ENCODE data around the gene SSTR5.

SSTR5 gene

DNA sequence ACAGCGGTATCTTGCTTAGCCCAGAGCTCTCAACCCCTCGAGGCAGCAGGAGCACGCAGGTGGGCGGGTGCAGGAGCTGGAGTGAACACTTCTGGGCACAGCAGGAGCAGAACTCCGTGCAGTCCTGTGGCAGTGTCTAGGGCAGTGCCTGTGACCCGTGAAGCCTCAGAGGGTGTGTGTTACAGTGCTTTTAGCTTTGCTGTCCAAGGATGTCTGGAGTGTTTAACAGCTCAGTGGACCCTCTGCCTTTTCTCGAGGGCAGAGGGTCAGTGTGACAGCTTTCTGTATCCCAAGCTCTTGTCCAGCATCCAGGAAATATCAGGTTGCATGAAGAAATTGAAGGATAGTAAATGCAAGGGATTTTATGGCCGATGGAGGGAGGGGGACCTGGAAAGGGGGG is 16.4 kb upstream of the SSTR5 start:
- DNase-seq, result no peak

DNA sequence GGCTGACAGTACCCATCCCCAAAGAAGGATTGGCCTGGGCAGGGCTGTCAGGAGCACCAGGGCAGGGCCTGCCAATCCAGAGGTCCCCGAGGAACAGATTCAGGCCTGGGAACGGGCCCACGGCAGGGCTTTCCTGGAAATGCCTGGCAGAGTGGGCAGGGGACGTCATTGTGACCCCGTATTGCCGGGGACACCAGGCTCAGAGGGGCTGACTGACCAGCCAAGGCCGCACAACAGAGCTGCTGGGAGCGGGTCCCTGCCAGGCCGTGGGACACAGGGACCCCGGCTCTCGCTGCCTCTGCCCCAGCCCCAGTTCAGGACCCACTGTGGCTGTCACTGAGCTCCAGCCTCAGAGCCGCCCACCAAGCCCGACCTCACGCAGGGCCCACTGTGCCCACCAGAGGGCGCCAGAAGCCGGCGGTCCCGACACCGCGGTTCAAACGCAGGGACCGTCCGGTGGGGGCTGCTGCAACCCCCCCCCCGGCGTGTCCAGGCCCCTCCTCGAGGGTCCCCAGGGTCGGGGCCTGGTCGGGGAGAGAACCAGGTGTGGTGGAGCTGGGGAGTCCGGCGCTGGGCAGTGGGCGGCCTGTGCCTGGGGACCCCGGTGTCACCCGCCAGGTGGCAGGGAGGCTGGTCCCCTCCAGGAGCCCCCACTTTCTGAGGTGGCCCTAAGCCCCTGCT is 15.2 kb upstream of the SSTR5 start:
- DNase-seq, result no peak

DNA sequence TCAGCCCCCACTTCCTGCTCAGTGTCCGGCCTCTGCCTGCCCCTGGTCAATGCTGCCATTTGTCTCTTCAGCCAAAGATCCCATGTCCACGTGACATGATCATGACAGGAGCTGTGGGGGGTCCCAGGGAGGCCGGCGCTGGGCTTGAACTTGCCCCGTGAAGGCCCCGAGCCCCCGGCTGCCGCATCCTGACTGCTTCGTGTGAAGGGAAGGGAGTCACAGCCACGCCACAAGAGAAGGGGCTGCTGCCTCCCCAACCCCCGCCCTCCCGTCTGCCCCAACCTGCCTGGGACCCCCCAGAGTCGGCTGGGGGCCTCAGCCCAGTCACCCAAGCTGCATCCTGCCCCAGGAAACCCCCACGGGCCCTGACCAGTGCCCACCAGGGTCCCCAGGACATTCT is 14.3 kb upstream of the SSTR5 start:
- DNase-seq, result no peak

DNA sequence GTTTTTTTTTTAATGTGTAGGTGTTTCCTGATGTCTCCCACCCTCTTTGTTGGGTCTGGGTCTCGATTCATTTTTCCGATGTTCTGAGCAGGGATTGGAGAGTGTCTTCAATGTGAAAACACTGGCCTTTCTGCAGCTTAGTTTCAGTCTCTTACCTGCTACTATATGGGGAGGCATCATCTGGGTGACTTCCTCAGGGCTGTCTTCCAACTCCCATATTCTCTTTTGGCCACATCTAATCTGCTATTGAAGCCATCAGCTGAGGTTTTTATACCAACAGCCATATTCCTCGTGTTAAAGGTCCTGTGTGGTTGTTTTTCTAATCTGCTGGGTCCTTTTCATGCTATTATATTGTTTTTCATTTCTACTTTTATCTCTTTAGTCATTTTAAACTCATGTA is 13.2 kb upstream of the SSTR5 start:
- no peak for DNase-seq

DNA sequence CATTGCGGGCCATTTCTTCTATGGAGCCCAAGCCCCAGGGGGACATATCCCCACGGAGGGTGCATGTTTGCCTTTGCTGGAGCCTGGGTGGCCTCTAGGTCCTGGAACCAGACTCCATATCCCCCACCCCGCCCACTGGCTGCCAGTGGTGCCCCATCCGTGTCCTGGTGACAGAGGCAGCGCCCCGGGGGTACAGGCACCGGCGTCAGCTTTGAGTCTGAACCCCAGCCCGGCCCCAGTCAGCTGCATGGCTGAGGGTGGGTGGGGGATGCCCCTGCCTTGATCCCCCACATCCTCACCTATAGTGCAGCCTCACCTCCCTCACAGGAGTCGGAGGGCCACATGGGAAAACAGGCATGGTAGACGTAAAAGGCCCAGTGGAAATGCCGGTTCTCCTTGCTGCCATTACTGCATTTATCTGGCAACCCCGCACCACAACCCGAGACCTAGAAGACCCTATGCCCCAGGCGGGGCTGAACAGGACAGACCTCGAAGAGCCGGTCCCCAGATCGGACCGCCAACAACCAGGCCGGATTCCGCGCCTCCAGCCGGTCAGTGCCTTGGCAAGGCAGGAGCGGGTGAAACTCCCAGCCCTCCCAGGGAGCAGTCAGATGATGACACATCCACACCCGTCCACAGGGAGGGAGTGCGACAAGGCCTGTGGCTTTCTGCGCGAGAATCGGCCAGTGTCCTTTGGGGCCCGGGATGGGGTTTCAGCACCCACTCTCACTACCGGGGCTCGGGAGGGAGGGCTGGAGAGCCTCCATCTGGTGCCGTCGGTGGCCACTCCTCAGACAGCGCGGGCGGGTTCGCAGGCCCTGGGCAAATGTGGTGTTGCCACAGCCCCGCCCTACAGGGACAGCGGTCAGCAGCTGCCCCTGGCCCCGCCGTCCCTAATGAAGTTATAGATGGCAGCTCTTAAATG is 11.9 kb upstream of the SSTR5 start:
- no peak for DNase-seq

DNA sequence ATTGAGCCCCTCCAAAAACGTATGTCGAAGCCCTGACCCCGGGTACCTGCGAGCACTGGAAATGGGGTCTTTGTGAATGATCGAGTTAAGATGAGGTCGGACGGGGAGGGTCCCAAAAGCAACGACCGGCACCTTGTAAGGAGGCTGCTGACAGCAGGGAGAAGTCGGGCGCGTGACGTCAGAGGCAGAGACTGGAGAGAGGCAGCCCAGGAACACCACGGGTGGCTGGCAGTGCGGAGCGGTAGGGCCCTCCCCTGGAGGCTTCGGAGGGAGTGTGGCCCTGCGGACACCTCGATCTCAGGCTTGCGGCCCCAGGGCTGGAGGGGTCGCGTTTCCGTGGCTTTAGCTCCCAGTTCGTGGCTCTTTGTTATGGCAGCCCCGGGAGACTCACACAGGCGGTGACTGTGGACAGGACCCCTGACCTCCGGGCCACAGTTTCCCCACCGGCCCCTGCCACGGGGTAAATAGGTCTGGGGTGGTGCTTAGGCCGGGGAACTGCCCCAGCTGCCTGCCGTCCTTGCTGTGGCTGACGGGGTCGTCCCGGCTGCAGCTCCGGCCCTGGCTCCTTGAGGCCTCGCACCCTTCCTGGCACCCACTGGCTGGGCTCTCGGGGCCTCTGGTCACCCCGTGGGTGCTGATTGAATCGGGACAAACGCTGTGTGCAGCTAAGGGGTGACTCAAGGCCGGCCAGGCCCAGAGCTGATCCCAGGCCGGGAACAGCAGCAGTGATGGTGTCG is 10.6 kb upstream of the SSTR5 start:
- DNase-seq, result no peak

DNA sequence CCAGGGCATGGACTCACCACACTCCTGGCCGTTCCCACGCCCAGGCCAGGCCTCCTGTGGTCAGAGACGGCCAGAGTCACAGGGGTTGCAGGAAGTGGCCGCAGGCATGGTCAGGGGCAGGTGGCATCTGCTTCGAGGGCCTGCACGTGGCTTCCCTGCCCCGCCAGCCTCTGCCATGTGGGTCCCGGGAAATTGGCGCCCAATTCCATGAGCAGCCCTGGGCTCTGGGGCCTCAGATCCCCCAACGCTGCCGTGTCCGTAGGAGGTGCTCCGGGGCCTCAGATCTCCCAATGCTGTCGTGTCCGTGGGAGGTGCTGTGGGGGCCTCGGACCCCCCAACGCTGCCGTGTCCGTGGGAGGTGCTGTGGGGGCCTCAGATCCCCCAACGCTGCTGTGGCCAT is 9.7 kb upstream of the SSTR5 start:
- DNase-seq, result no peak

DNA sequence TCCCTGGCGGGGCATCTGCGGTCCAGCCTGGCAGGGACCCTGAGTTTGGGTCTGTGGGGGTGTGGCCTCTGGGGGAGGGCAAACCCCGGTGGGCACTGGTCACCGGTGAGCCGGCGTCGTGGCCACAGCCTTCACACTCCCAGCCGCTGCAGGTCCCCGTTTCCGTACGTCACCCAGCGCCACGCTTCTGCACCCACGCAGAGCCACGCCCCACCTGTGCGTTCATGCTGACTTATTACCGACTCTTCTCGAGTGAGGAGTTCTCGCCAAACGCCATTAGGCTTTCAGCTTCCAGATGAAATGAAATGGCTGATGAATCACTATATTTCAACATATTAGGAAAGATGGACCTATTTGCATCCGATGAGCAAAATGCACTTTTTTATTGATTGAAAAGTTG is 8.8 kb upstream of the SSTR5 start:
- DNase-seq, result no peak

DNA sequence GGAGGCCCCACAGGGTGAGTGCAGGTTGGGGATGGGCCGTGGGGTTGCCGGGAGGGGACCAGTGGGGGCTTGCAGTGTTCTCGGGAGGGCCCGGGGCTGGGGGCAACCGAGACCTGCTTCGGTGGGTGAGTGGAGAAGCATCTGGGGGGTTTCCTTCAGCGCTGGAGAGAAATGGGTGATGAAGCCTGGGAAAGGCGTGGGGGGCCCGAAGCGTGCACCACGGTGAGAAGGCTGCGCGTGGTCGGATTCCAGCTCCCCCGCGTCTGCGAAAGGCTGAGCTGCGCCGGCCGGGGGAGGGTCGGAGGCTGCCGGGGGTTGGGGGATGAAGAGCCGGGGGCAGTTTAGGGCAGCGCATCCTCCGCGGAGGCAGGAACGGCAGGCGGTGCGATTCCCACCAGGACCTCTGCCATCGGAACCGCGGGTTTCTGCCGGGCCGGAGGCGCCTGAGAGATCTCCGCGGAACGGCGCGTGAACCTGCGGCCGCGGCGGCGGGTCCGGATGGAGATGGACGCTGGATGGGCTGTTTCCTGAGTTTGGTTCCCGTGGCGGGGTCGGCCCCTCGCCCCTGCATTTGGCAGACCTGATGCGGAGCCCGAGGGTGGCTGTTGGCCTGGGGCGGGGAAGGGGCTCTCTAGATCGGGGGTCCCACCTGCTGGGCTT is 6.9 kb upstream of the SSTR5 start:
- DNase-seq, result no peak

DNA sequence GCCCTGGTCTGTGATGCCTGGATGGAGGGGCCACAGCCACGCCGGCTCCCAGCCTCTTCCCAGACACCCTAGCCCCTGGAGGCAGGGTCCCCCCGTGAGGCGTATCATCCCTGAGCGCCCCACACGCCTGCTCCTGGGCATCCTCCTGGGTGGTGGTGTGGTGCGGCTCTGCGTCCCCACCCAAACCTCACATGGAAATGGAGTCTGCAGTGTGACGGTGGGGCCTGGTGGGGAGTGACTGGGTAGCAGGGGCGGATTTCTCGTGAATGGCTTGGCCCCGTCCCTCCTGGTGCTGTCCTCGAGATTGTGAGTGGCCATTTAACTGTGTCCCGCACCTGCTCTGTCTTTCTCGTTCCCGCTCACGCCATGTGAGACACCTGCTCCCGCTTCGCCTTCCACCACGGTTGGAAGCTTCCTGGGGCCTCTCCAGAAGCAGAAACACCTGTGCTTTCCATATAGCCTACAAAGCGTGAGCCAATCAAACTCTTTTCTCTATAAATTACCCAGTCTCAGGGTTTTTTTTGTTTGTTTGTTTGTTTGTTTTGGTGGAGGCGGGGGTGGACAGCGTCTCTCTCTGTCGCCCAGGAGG is 5.9 kb upstream of the SSTR5 start:
- peak; percentile 28 for DNase-seq

DNA sequence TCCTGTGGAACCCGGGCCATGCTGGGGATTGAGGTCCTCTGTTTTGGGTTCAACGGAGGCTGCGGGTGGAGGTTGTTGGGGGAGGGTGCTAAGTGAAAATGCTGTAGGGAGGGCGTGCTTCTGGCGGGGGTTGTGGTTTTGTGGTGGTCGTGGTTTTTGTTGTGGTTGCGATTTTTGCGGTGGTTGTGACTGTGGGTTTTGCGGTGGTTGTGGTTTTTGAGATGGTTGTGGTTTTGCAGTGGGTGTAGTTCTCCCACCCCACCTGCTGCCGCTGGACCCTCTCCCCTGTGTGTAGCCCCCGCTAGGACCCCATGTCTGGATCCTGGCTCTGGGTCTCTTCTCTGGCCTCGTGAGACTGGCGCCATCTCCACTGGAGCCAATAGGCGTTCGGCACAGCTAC is 4.9 kb upstream of the SSTR5 start:
- DNase-seq, result no peak

DNA sequence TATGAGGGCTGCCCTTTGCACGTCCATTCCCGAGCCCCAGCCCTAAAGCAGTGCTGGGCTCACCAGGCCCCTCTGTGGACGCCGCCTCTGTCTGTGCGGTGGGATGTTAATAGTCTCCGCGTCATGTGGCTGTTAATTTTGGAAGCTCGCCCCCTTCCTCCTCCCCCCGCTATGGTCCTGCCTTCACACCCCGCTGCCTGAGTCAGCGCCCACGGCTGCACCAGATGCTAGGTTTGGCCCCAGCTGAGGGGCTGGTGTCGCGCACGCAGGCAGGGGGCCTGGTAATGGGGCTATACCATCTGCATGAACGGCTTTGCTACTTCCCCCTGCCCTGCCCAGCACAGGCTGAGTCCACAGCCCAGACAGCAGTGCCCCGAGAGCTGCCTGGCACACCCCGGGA is 4.1 kb upstream of the SSTR5 start:
- DNase-seq, result no peak

DNA sequence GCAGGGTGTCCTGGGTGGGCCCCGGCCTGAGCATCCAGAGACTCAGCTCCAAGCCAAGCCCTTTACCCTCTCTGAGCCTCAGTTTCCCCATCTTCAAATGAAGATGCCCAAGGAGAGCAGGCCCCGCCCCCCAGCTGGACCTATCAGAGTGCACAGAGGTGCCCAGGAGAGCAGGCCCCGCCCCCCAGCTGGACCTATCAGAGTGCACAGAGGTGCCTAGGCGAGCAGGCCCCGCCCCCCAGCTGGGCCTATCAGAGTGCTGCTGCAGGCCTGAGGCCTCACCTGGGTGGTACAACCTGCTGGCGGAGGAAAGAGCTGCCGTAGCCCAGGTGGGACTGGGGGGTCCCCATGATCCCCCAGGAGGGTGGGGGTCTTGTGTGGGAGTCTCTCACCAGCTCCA is 3.4 kb upstream of the SSTR5 start:
- DNase-seq, result no peak

DNA sequence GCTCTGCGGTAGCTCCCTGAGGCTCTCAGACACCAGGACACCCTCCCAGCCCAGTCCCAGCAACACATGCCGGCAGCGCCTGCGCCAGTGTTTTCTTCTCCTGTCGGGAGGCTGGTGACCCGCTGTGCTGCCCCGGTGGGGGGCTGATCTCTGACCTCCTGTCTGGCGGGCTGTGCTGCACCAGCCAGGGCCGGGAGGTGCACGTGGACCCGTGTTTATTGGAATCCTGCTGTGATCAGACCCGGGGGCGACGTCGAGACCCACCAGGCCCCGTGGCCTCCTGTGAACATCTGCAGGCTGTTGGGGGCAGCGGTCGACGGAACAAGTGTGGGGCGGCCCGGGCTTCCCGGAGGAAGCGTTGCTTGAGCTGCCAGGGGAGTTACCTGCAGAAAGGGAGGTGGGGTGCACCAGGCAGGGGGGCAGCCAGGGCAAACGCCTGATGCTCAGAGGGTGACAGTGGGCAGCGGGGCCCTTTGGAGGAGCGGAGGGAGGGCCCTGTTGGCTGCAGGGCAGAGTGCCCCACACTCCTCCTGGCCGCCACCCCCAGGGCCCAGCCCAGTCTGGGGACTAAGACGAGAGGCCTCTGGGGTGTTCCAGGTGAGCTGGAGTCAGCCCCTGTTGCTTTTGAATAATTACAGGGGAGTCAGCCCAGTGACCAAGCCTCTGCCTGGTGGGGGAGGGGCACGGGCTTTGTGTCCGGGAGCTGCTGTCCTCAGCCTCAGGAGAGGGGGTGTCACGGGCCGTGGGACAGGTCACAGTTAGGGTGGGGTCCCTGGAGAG is 2.3 kb upstream of the SSTR5 start:
- DNase-seq, result no peak

DNA sequence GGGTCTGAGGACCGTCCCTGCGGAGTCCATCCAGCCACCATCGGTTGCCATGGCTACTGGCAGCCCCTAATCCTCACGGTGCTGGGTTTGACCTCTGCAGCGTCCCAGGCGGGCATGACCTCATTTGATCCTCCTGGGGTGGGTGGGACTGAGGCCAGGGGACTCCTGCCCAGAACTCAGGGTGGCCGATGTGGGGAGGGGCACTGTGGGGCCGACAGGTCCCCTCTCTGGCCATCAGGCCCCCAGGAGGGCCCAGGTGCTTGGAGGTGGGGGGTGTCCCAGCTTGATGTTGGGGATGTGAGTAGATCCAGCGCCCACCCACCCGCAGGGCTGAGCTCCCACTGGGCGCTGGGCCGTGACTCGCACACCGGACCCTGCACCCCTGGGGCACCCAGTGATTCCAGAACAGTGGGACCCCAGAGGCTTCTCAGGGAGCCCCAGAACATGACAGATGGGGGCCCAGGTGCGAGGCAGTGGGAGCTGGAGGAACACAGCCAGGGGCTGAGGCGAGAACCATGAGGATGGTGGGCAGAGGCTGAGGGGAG is 1.6 kb upstream of the SSTR5 start:
- no peak for DNase-seq

DNA sequence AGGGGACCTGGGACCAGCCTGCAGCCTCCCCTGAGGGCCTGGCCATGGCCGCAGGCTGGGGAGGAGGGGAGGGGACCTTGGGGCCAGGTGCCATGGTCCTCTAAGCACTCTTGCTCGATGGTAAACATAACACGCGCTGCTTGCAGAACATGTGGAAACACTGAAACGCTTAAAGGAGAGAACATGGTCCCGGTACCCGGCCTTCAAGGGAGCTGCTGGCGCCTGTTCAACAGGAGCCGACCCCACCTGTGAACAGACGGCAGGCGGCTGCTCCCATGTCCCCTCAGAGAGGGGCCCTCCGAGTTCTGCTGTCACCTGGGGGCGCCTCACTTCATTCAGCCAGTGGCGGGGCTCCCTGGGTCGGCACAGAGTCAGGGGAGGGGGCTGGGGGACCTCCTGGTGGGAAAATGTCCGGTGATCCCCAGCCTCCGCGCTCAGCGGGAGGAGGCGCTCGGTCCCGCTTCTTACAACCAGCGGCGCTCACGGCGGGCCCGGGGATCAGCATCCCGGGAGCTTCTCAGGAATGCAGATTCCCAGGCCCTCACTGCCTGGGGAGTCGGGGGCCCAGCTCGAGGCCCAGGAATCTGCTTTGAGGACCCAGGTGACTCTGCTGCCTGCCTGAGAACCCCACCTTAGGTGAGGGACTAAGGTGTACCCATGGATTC is 854 bp upstream of the SSTR5 start:
- DNase-seq, result peak; percentile 37

DNA sequence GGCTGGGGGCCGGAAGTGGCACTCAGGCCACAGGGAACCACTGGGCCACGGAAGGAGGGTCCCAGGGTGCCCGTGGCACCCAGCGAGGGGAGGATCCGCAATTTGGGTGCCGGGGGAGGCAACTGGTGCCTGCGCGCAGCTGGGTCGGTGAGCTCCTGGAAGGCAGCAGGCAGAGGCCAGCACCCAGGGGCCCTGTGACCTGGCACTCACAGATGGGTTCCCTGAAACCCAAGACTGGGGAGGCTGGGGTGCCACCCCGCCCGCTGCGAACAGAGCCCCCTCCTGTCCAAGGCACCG is 663 bp downstream of the SSTR5 start:
- no peak for DNase-seq

DNA sequence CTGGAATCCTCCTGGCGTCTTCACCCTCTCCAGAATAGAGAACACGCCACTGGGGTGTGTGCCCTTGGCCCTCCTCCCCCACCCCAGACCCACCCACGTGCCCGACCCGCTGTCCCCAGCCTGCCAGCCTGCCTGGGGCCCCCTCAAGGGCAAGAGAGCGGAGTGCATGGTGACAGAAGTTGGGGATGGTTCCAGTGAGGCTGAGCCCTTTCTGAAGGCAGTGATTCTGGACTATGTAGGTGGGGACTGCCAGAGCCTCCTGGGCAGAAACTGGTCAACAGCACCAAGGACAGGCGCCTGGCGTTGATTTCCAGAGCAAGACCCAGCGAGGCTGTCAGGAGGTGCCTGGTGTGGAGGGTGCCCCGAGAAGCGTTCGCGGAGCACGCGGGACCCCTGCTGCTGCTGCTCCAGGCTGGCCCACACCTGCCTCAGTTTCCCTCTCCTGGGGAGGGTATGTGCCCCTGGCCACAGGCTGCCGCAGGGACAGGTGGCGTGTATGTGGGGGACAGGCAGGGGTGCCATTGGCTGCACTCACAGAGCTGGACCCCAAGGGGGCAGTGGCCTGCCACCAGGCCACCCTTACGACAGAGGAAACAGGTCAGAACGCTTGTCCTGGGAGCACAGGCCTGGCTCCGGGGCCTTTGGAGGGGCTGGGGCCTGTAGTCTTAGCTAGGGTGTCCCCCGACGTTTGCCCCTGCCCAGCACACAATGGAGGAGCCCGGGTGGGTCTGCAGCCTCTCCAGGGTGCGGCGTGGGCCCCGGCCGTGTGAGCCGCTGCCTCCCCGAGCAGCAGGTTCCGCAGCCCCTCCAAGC is 1.2 kb downstream of the SSTR5 start:
- no peak for DNase-seq

DNA sequence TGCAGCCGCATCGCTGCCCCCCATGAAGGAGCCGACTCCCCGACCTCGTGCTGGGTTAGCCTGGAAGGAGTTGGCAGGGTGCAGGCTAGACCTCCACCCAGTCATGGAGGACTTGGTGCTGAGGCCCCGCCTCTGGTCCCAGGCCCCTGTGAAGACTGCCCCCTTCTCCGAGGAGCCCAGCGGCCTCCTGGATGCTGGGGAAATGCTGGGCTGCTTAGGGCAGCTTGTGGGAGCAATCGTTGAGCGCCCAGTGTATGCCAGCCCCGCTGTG is 1.8 kb downstream of the SSTR5 start:
- no peak for DNase-seq

DNA sequence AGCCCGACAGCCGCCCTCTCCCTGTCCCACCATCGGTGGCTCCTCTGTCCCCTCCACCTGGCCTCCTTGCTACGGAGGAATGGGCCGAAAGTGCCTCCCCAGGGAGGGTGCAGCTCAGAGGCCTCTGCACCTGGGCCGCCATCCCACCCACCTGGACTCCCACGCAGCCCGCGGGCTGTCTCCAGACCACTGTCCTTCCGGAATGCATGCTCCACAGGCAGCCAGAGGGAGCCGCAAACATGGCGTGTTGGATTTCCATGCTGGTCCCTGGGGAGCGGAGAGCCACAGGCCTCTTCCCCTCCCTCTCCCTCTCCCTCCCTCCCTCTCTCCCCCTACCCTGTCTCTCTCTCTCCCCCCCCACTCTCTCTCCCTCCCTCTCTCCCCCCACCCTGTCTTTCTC is 3.0 kb downstream of the SSTR5 start:
- no peak for DNase-seq
